Pancreas (tissue), 10 donors: ENCODE results near the gene SVOP. TPM values are rescaled to one million over a fixed set of nuclear protein-coding genes. Genes with fewer than 3 reads are reported as not detected.

Experiments used
- ATAC-seq, 4 donors: fragments of 200-7000 bp; cut with Tn5 transposase; one replicate each; pipeline versions ENCODE4 v1.8.0 to v1.9.1; 2020; ENCODE audit warnings: mild to moderate bottlenecking in 4 of 4, moderate library complexity in 4 of 4
- DNase-seq, 6 donors: peaks; one replicate each; pipeline ENCODE4 v3.0.0-alpha.2; 2020
- FAIRE-seq: peaks from 2 replicates; lab custom pipeline; 2012; peaks lifted over from hg19 to GRCh38; lab: Jason Lieb, UNC
- H3K27ac ChIP-seq, 4 donors: fragments of 200-600 bp; sonication (generic); 1 replicate in 3 of 4; 2 replicates in 1 of 4; pipeline versions ENCODE4 v1.5.0 to v1.8.0; 2020
- H3K27me3 ChIP-seq, 4 donors: fragments of 200-600 bp; one replicate each; pipeline ENCODE4 v1.8.0; 2021
- H3K36me3 ChIP-seq, 3 donors: fragments of 200-600 bp; sonication (generic) in 1 of 3; one replicate each; pipeline versions ENCODE4 v1.5.0 to v1.8.0; 2020 to 2021
- H3K4me1 ChIP-seq, 3 donors: fragments of 200-600 bp; one replicate each; pipeline ENCODE4 v1.8.0; 2021
- H3K4me3 ChIP-seq, 4 donors: fragments of 200-600 bp; sonication (generic) in 2 of 4; one replicate each; pipeline versions ENCODE4 v1.5.0 to v1.8.0; 2020 to 2021
- H3K9me3 ChIP-seq, 4 donors: fragments of 200-600 bp; one replicate each; pipeline ENCODE4 v1.8.0; 2021
- WGBS, 2 donors: extraction: QIAGEN DNeasy Blood & Tissue Kit; methylation state at CpG; one replicate each; pipeline ENCODE4 v1.1.7; 2013; 5-methylcytosine and 5-hydroxymethylcytosine counted together
- intact Hi-C, 3 donors: fragments of 100-400 bp; cut with DNase I; formaldehyde crosslinking; loops; one replicate each; pipeline versions ENCODE4 v1.11.1 to v1.14.2; 2022
- polyA plus RNA-seq, 2 donors: library from polyadenylated mRNA; stranded (reverse); fragments of 200-250 nt; gene quantifications; one replicate each; pipeline ENCODE4 v1.2.3, GENCODE V29; 2013
- total RNA-seq, 6 donors: library from RNA; stranded (reverse); fragmentation: NEBNext Ultra II Directional in 4 of 6; extraction: Animal tissue kit (Norgen Biotek cat#: 25700) in 4 of 6; gene quantifications; one replicate each; pipeline versions ENCODE4 v1.2.1 to v1.2.4, GENCODE V29; 2021 to 2023
- TF ChIP-seq, protein P1 (sequence below), 4 donors: fragments of 200-600 bp; sonication (generic) in 3 of 4; IDR thresholded peaks; one replicate each; pipeline versions ENCODE4 v1.5.0 to v1.8.0; 2021; ENCODE audit warnings: antibody characterized with exemption in 4 of 4
- donor health status: healthy with polysubstance abuse.
- donor health status: DM: no; HTN: no; CAD: no; lungs with moderate emphysema.
- donor health status: DM: no; HTN: no; CAD: no.
- donor health status: control.
- donor health status: control.
- donor health status: Bipolar disorder and iron deficiency.
- donor health status: DM: yes; HTN: yes; CAD: no.
- donor health status: DM: no; HTN: no; CAD: no.
- donor health status: DM: no; HTN: no; CAD: no.
- donor health status: DM: yes; HTN: yes; CAD: no.

Gene SVOP
- total and polyA plus RNA-seq, 8 donors = 0.13 to 4.3 (median 0.88) TPM

DNA sequence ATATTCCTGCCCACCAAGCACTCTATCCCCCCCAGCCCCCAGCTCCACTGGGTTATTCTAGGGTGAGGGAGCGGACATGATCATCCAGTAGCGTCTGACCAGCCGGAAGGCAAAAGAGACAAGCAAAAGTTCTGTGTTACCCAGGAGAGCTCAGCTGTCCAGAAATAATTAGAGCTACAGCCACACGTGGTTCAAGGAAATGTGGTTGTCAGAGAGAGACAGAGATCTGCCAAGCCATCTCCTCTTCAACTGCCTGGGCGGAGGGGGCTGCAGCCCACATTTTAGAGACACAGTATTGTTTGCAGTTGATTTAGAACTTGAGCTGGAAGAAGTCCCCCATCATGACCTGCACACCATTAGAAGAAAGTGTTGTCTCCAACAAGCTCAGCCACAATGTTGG lies 110.5 kb downstream of the SVOP start:
- intact Hi-C loops = no loop called here
- WGBS, 2 donors = 74 to 75% methylated on average over 5 of the region's 5 CpGs

DNA sequence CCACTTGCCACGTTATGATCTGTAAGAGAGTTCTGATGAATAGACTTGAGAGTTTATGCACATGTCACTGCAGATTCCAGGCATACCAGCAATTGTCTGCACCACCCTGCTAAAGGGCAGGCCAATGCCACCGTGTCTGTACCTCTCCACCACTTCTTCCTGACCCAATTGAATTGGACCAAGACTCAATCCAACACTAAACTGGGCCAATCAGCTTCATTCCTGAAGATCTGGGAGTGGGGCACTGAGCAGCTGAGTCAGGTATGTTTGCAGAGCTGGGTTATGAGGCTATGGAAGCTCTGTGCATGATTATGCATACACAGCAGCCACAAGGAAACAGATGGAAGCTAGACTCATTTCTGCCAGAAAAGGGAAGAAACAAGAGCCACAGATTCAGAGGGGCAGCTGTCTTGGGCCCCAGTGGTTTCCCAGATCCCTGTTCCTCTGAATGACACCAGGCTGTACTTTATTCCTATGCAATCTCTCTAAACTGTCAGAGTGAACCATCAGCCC lies 113.0 kb downstream of the SVOP start:
- Histone ChIP-seq H3K27ac (no peak overlapping the region), H3K4me1 (no peaks in the 10 kb centered on the region), H3K36me3 (no peaks in the 10 kb centered on the region), H3K27me3 (no peaks in the 10 kb centered on the region), H3K4me3 (no peak overlapping the region), H3K9me3 (no peaks in the 10 kb centered on the region)
- intact Hi-C loops = no loop called here
- TF ChIP-seq, protein P1, sequence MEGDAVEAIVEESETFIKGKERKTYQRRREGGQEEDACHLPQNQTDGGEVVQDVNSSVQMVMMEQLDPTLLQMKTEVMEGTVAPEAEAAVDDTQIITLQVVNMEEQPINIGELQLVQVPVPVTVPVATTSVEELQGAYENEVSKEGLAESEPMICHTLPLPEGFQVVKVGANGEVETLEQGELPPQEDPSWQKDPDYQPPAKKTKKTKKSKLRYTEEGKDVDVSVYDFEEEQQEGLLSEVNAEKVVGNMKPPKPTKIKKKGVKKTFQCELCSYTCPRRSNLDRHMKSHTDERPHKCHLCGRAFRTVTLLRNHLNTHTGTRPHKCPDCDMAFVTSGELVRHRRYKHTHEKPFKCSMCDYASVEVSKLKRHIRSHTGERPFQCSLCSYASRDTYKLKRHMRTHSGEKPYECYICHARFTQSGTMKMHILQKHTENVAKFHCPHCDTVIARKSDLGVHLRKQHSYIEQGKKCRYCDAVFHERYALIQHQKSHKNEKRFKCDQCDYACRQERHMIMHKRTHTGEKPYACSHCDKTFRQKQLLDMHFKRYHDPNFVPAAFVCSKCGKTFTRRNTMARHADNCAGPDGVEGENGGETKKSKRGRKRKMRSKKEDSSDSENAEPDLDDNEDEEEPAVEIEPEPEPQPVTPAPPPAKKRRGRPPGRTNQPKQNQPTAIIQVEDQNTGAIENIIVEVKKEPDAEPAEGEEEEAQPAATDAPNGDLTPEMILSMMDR (IDR thresholded peaks at IDR 0.05) = no peak
- ATAC-seq (peak in 2 of 4 donors; percentile 60 to 74), DNase-seq (no peak), FAIRE-seq (no peak)
- 25 to 27% methylated on average over 2 of the region's 2 CpGs for WGBS, 2 donors

More for the DNA sequence above, 110.5 kb downstream of the SVOP start:
- H3K4me3 ChIP-seq = no peak overlapping the region
- TF ChIP-seq, protein P1 (IDR thresholded peaks at IDR 0.05) = no peak
- H3K27me3 ChIP-seq = no peaks in the 10 kb centered on the region
- ATAC-seq (no peak), FAIRE-seq (no peak), DNase-seq (no peak)
- no peaks in the 10 kb centered on the region for H3K4me1 ChIP-seq
- H3K9me3 ChIP-seq = no peaks in the 10 kb centered on the region
- no peaks in the 10 kb centered on the region for H3K36me3 ChIP-seq
- no peak overlapping the region for H3K27ac ChIP-seq

DNA sequence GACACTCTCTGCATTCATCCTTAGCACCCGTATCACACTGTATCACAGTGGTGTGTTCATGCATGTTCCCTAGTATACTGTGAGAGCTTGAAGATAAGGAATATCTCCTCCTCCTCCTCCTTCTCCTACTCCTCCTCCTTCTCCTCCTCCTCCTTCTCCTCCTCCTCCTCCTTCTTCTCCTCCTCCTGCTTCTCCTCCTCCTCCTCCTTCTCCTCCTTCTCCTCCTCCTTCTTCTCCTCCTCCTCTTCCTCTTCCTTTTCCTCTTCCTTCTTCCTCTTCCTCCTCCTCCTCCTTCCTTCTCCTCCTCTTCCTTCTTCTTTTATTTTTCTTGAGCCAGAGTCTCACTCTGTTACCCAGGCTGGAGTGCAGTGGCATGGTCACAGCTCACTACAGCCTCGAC lies 113.9 kb downstream of the SVOP start:
- H3K36me3 ChIP-seq = no peaks in the 10 kb centered on the region
- intact Hi-C loops = no loop called here
- no peak overlapping the region for H3K27ac ChIP-seq
- ATAC-seq = no peak
- 69% methylated on average over 2 of the region's 2 CpGs for WGBS, 2 donors
- TF ChIP-seq, protein P1 (IDR thresholded peaks at IDR 0.05) = no peak
- no peaks in the 10 kb centered on the region for H3K9me3 ChIP-seq
- DNase-seq = no peak
- FAIRE-seq = no peak
- no peaks in the 10 kb centered on the region for H3K27me3 ChIP-seq
- no peak overlapping the region for H3K4me3 ChIP-seq
- no peaks in the 10 kb centered on the region for H3K4me1 ChIP-seq

DNA sequence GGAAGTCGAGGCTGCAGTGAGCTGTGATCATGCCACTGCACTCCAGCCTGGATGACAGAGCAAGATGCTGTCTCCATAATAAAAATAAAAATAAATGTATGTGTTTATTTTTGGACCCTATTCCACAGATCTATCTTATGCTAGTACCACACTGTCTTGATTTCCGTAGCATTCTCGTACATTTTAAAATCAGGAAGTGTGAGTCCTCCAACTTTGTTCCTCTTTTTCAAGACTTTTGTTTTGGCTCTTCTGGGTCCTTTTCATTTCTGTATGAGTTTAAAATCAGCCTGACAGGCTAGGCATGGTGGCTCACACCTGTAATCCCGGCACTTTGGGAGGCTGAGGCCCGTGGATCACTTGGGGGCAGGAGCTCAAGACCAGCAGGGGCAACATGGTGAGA lies 115.1 kb downstream of the SVOP start:
- Histone ChIP-seq H3K4me1 (no peaks in the 10 kb centered on the region), H3K4me3 (no peak overlapping the region), H3K36me3 (no peaks in the 10 kb centered on the region), H3K27ac (no peak overlapping the region), H3K27me3 (no peaks in the 10 kb centered on the region), H3K9me3 (no peaks in the 10 kb centered on the region)
- no peak for FAIRE-seq
- intact Hi-C loops = no loop called here
- no peak for DNase-seq
- TF ChIP-seq, protein P1 (IDR thresholded peaks at IDR 0.05) = no peak
- WGBS, 2 donors = 79 to 84% methylated on average over 5 of the region's 5 CpGs
- ATAC-seq = peak in 2 of 4 donors; percentile 29 to 40

GRCh38 chr12:108899145-108899544 lies 121.7 kb downstream of the SVOP start:
- Histone ChIP-seq H3K27ac (no peak overlapping the region), H3K4me3 (no peak overlapping the region), H3K4me1 (no peaks in the 10 kb centered on the region), H3K9me3 (no peaks in the 10 kb centered on the region), H3K36me3 (no peaks in the 10 kb centered on the region), H3K27me3 (no peaks in the 10 kb centered on the region)
- ATAC-seq = no peak
- no peak for FAIRE-seq
- no peak for DNase-seq
- TF ChIP-seq, protein P1 (IDR thresholded peaks at IDR 0.05) = no peak
- intact Hi-C loops = no loop called here
- 53 to 58% methylated on average over 5 of the region's 5 CpGs for WGBS, 2 donors
